Stomach (tissue), 4 donors: Measurements from ENCODE around the gene SLC22A12.
"Not testable (repeated sequence)": the region's sequence is repeated elsewhere in the genome, so short reads cannot be mapped to it uniquely, and the experiment has no call there.

Source experiments
- CTCF ChIP-seq, 7 experiments: fragments of 450-650 bp in 4 of 7; fragments of 200-600 bp in 3 of 7; sonication (generic) in 3 of 7; IDR thresholded peaks; one replicate each; pipeline ENCODE4 v1.5.1; 2016 to 2019; ENCODE audit warnings: antibody characterized with exemption in 7 of 7, control low read depth in 2 of 7, mild to moderate bottlenecking in 1 of 7
- POLR2A ChIP-seq, 4 donors: fragments of 450-650 bp; IDR thresholded peaks; one replicate each; pipeline ENCODE4 v1.6.1; 2016; ENCODE audit warnings: antibody characterized with exemption in 4 of 4, control low read depth in 2 of 4, mild to moderate bottlenecking in 1 of 4, moderate library complexity in 1 of 4

- not testable (repeated sequence) for TF ChIP-seq CTCF, POLR2A (IDR thresholded peaks at IDR 0.05)
Measured at GRCh38 chr11:64561429-64561828, 29.6 kb upstream of the SLC22A12 start.
